Aorta (tissue), 5 donors: ENCODE data around the gene CCNF. TPM values are rescaled to one million over a fixed set of nuclear protein-coding genes. Genes with fewer than 3 reads are reported as not detected.

ENCODE experiments used
- ATAC-seq: fragments of 200-7000 bp; cut with Tn5 transposase; one replicate; pipeline ENCODE4 v1.9.1; 2022; ENCODE audit warnings: moderate library complexity; ENCODE audit not compliant: low FRiP score
- DNase-seq, 2 donors: peaks; one replicate each; pipeline ENCODE4 v3.0.0-alpha.2; 2020
- H3K27ac ChIP-seq, 2 donors: one replicate each; pipeline ENCODE4 v1.5.1; 2013; ENCODE audit warnings: low read length in 2 of 2, mild to moderate bottlenecking in 2 of 2, moderate library complexity in 2 of 2, control low read depth in 1 of 2, inconsistent platforms in 1 of 2, low read depth in 1 of 2
- H3K27me3 ChIP-seq, 2 donors: one replicate each; pipeline ENCODE4 v1.6.1; 2013; ENCODE audit warnings: control low read depth in 1 of 2, low read length in 1 of 2, mild to moderate bottlenecking in 1 of 2, moderate library complexity in 1 of 2; ENCODE audit not compliant: insufficient read depth in 2 of 2, control insufficient read depth in 1 of 2
- H3K36me3 ChIP-seq, 2 donors: one replicate each; pipeline ENCODE4 v1.6.1; 2013; ENCODE audit warnings: control low read depth in 1 of 2, low read length in 1 of 2, mild to moderate bottlenecking in 1 of 2; ENCODE audit not compliant: insufficient read depth in 2 of 2, control insufficient read depth in 1 of 2
- H3K4me1 ChIP-seq, 2 donors: one replicate each; pipeline ENCODE4 v1.6.1; 2013; ENCODE audit warnings: low read length in 2 of 2, control low read depth in 1 of 2, mild to moderate bottlenecking in 1 of 2, moderate library complexity in 1 of 2; ENCODE audit not compliant: insufficient read depth in 2 of 2, control insufficient read depth in 1 of 2
- H3K4me3 ChIP-seq, 2 donors: one replicate each; pipeline ENCODE4 v1.5.1; 2013; ENCODE audit warnings: low read length in 2 of 2, control low read depth in 1 of 2, mild to moderate bottlenecking in 1 of 2
- H3K9me3 ChIP-seq: one replicate; pipeline ENCODE4 v1.6.1; 2013; ENCODE audit warnings: mild to moderate bottlenecking, low read length; ENCODE audit not compliant: control insufficient read depth
- WGBS, 2 donors: extraction: QIAGEN DNeasy Blood & Tissue Kit; methylation state at CpG; one replicate each; pipeline ENCODE4 v1.1.7; 2013; 5-methylcytosine and 5-hydroxymethylcytosine counted together
- intact Hi-C, 2 donors: fragments of 100-400 bp; cut with DNase I; formaldehyde crosslinking; loops; one replicate each; pipeline versions ENCODE4 v1.14.2 to v1.15.0; 2022
- polyA plus RNA-seq, 2 donors: library from polyadenylated mRNA; stranded (reverse); fragments of 200-250 nt; gene quantifications; one replicate each; pipeline ENCODE4 v1.2.3, GENCODE V29; 2013
- total RNA-seq, 2 donors: library from RNA; stranded (reverse); fragmentation: NEBNext Ultra II Directional; extraction: Animal tissue kit (Norgen Biotek cat#: 25700); gene quantifications; one replicate each; pipeline ENCODE4 v1.2.1, GENCODE V29; 2021
- donor health status: healthy with polysubstance abuse.
- donor health status: Bipolar disorder and iron deficiency.
- donor health status: DM: no; HTN: no; CAD: no.
- donor health status: DM: no; HTN: no; CAD: no.
- donor health status: DM: yes; HTN: yes; CAD: no.

Gene CCNF
- total and polyA plus RNA-seq, 4 donors = 0.33 to 3.6 (median 0.83) TPM

GRCh38 chr16:2490190-2491105 lies 61.2 kb downstream of the CCNF start:
- no peak for ATAC-seq
- DNase-seq = no peak
- intact Hi-C loops = no loop called here
- WGBS, 2 donors = 89 to 90% methylated on average over 23 of the region's 23 CpGs
- H3K27me3 ChIP-seq = no peaks in the 10 kb centered on the region
- no peak overlapping the region for H3K4me3 ChIP-seq
- H3K9me3 ChIP-seq = no peaks in the 10 kb centered on the region
- H3K36me3 ChIP-seq = no peaks in the 10 kb centered on the region
- H3K27ac ChIP-seq = no peak overlapping the region
- H3K4me1 ChIP-seq = no peaks in the 10 kb centered on the region

DNA sequence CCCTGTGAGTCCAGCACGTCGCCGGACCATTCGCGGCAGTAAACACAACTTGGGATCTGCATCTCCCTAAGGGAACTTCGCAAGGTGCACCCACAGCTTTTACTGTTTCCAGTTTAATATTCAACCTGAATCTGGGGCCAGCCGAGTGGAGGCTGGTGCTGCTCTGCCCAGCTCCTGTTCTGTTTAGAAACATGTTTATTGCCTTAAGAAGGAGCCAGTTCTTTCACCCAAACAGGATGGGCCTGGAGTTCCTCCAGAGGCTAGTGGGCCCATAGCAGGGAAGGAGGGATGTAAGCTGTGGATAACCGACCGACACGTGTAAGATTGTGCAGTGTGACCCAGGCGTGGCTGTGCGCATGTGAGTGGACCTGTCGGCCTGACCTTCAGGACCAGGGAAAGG lies 63.0 kb downstream of the CCNF start:
- Histone ChIP-seq H3K4me3 (no peak overlapping the region), H3K27ac (no peak overlapping the region), H3K9me3 (no peaks in the 10 kb centered on the region), H3K36me3 (no peaks in the 10 kb centered on the region), H3K27me3 (no peaks in the 10 kb centered on the region), H3K4me1 (no peaks in the 10 kb centered on the region)
- DNase-seq (no peak), ATAC-seq (no peak)
- intact Hi-C loops = no loop called here
- 87 to 89% methylated on average over 13 of the region's 13 CpGs for WGBS, 2 donors

DNA sequence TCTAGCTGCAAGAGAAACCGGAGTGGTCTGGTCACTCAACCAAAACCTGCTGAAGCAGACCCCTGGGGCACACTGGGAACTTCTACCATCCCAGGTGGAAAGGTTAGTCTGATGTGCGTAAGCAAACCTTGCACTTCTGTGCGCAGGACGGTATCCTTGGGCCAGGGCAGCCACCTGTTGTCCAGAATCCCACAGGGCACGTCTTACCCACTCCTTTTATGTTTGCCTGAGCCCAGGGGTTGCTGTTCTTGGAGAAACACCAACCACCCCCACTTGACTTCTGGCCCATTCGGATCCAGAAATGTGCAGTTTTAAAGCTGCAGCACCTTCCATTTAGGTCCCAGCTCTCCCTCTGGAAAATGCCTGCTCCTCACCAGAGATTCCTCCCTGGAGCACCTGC lies 64.4 kb downstream of the CCNF start:
- no peak for DNase-seq
- intact Hi-C loops = no loop called here
- ATAC-seq = no peak

GRCh38 chr16:2494616-2495015 lies 65.4 kb downstream of the CCNF start:
- intact Hi-C loops = no loop called here
- Histone ChIP-seq H3K27me3 (no peaks in the 10 kb centered on the region), H3K36me3 (no peaks in the 10 kb centered on the region), H3K4me1 (no peaks in the 10 kb centered on the region), H3K27ac (no peak overlapping the region), H3K4me3 (no peak overlapping the region), H3K9me3 (no peaks in the 10 kb centered on the region)
- DNase-seq = no peak
- no peak for ATAC-seq
- 86 to 93% methylated on average over 5 of the region's 5 CpGs for WGBS, 2 donors

More for the DNA sequence above, 64.4 kb downstream of the CCNF start:
- Histone ChIP-seq H3K4me1 (no peaks in the 10 kb centered on the region), H3K27me3 (no peaks in the 10 kb centered on the region), H3K27ac (no peak overlapping the region), H3K36me3 (no peaks in the 10 kb centered on the region), H3K4me3 (no peak overlapping the region), H3K9me3 (no peaks in the 10 kb centered on the region)
- WGBS, 2 donors = 19 to 31% methylated on average over 6 of the region's 6 CpGs

GRCh38 chr16:2495041-2495440 lies 65.8 kb downstream of the CCNF start:
- ATAC-seq (no peak), DNase-seq (no peak)
- H3K27me3 ChIP-seq = no peaks in the 10 kb centered on the region
- no peaks in the 10 kb centered on the region for H3K4me1 ChIP-seq
- H3K9me3 ChIP-seq = no peaks in the 10 kb centered on the region
- WGBS, 2 donors = 82 to 86% methylated on average over 5 of the region's 5 CpGs
- H3K27ac ChIP-seq = no peak overlapping the region
- H3K36me3 ChIP-seq = no peaks in the 10 kb centered on the region
- intact Hi-C loops = no loop called here
- H3K4me3 ChIP-seq = no peak overlapping the region

- DNase-seq (no peak), ATAC-seq (no peak)
- WGBS, 2 donors = 94 to 95% methylated on average over 62 of the region's 62 CpGs
- no peaks in the 10 kb centered on the region for H3K9me3 ChIP-seq
- intact Hi-C loops = no loop called here
- no peak overlapping the region for H3K27ac ChIP-seq
- H3K4me3 ChIP-seq = no peak overlapping the region
- H3K36me3 ChIP-seq = no peaks in the 10 kb centered on the region
- H3K27me3 ChIP-seq = no peaks in the 10 kb centered on the region
- H3K4me1 ChIP-seq = no peaks in the 10 kb centered on the region
Measured at GRCh38 chr16:2496223-2497115, 67.2 kb downstream of the CCNF start.

DNA sequence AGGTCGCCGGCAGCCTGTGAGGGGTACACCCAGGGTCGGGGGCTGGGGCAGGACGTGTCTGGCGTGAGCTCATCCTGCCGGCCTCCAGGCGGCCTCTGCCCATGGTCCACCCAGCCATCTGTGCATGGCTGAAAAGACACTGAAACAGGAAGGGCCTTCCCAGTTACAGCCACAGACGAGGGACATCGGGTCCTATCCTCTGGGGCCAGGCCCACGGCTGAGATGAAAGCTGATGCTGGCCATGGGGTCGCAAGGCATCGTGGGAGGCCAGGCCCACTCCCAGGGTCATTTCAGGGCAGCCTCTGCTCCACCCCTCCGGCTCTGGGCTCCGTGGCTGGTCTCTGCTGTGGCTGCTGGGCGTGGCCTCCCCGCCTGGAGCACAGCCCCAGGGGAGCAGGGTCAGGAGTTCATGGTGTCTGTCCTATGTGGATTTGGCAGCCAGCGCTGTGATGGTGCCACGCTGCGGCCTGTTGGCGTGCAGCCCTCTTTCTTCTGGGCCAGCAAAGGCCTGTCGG lies 67.9 kb downstream of the CCNF start:
- Histone ChIP-seq H3K36me3 (no peaks in the 10 kb centered on the region), H3K4me1 (no peaks in the 10 kb centered on the region), H3K27me3 (no peaks in the 10 kb centered on the region), H3K4me3 (no peak overlapping the region), H3K27ac (no peak overlapping the region), H3K9me3 (no peaks in the 10 kb centered on the region)
- intact Hi-C loops = no loop called here
- DNase-seq (peak in 1 of 2 donors; percentile 78), ATAC-seq (peak; percentile 54)
- 23 to 26% methylated on average over 21 of the region's 21 CpGs for WGBS, 2 donors

GRCh38 chr16:2497695-2498484 lies 68.6 kb downstream of the CCNF start:
- no peaks in the 10 kb centered on the region for H3K27me3 ChIP-seq
- H3K27ac ChIP-seq = no peak overlapping the region
- no peaks in the 10 kb centered on the region for H3K4me1 ChIP-seq
- H3K36me3 ChIP-seq = no peaks in the 10 kb centered on the region
- H3K9me3 ChIP-seq = no peaks in the 10 kb centered on the region
- ATAC-seq = no peak
- WGBS, 2 donors = 65 to 72% methylated on average over 26 of the region's 26 CpGs
- no peak for DNase-seq
- no peak overlapping the region for H3K4me3 ChIP-seq
- intact Hi-C loops = loop anchor here in 1 of 2 donors (2.0 kb wide), 1 partner anchor 157 kb away; the partner anchor contains the start of gene ABCA3
